ENCODE results near the gene GATAD2B. TPM values are rescaled to one million over a fixed set of nuclear protein-coding genes. Genes with fewer than 3 reads are reported as not detected.
"Not testable (repeated sequence)": the region's sequence is repeated elsewhere in the genome, so short reads cannot be mapped to it uniquely, and the experiment has no call there.

The GATAD2B gene
- total RNA-seq, 1 donor from 2014 or later = 23.9 TPM

GRCh38 chr1:153783233-153784190 lies 139.3 kb downstream of the GATAD2B start:
- no peak for DNase-seq (ENCODE audit: extremely low read depth, low read depth, low spot score)

GRCh38 chr1:153782648-153783047 lies 140.1 kb downstream of the GATAD2B start:
- DNase-seq (ENCODE audit: extremely low read depth, low read depth, low spot score) = not testable (repeated sequence)

GRCh38 chr1:153780551-153780950 lies 142.2 kb downstream of the GATAD2B start:
- DNase-seq (ENCODE audit: extremely low read depth, low read depth, low spot score) = no peak

GRCh38 chr1:153779781-153780541 lies 142.8 kb downstream of the GATAD2B start:
- DNase-seq (ENCODE audit: extremely low read depth, low read depth, low spot score) = no peak

- DNase-seq (ENCODE audit: extremely low read depth, low read depth, low spot score) = no peak
These were observed 143.8 kb downstream of the GATAD2B start for GRCh38 chr1:153778824-153779519.

- no peak for DNase-seq (ENCODE audit: extremely low read depth, low read depth, low spot score)
These were observed 144.5 kb downstream of the GATAD2B start for GRCh38 chr1:153778051-153778823.

- no peak for DNase-seq (ENCODE audit: extremely low read depth, low read depth, low spot score)
These were observed 145.1 kb downstream of the GATAD2B start for GRCh38 chr1:153777648-153778047.

GRCh38 chr1:153776845-153777370 lies 145.9 kb downstream of the GATAD2B start:
- DNase-seq (ENCODE audit: extremely low read depth, low read depth, low spot score) = no peak

GRCh38 chr1:153776352-153776751 lies 146.4 kb downstream of the GATAD2B start:
- DNase-seq (ENCODE audit: extremely low read depth, low read depth, low spot score) = no peak

- DNase-seq (ENCODE audit: extremely low read depth, low read depth, low spot score) = no peak
These were observed 147.1 kb downstream of the GATAD2B start for GRCh38 chr1:153775458-153776327.

GRCh38 chr1:153774780-153775457 lies 147.9 kb downstream of the GATAD2B start, which contains the start of gene SLC27A3:
TSS of gene SLC27A3 (plus strand) at chr1:153775407. CDS start at chr1:153775498, 91 bp downstream.
- no peak for DNase-seq (ENCODE audit: extremely low read depth, low read depth, low spot score)

- DNase-seq (ENCODE audit: extremely low read depth, low read depth, low spot score) = no peak
These were observed 148.7 kb downstream of the GATAD2B start for GRCh38 chr1:153774026-153774595.

GRCh38 chr1:153773096-153773921 lies 149.5 kb downstream of the GATAD2B start:
- DNase-seq (ENCODE audit: extremely low read depth, low read depth, low spot score) = no peak

GRCh38 chr1:153771841-153772593 lies 150.8 kb downstream of the GATAD2B start:
- DNase-seq (ENCODE audit: extremely low read depth, low read depth, low spot score) = no peak

GRCh38 chr1:153771261-153771660 lies 151.5 kb downstream of the GATAD2B start:
- no peak for DNase-seq (ENCODE audit: extremely low read depth, low read depth, low spot score)

GRCh38 chr1:153770797-153771196 lies 152.0 kb downstream of the GATAD2B start:
- no peak for DNase-seq (ENCODE audit: extremely low read depth, low read depth, low spot score)
